Right hindlimb (tissue), 1 donor: ENCODE measurements around the gene CHST8.
A peak's percentile ranks its signal among the peaks of the same experiment; 100 is the strongest.
"Not testable (repeated sequence)": the region's sequence is repeated elsewhere in the genome, so short reads cannot be mapped to it uniquely, and the experiment has no call there.

Source experiments
- DNase-seq: peaks from one replicate; pipeline ENCODE4 v3.0.0-alpha.2; 2018

Gene CHST8

GRCh38 chr19:33621811-33622504 is at the start of gene CHST8:
Gene CHST8, plus strand, starts transcription at chr19:33621953. Its CDS starts 67,309 bp downstream, at chr19:33689262.
- DNase-seq: peak; percentile 59

- DNase-seq: no peak
These were observed 48.8 kb upstream of the CHST8 start for GRCh38 chr19:33572929-33573328.

DNA sequence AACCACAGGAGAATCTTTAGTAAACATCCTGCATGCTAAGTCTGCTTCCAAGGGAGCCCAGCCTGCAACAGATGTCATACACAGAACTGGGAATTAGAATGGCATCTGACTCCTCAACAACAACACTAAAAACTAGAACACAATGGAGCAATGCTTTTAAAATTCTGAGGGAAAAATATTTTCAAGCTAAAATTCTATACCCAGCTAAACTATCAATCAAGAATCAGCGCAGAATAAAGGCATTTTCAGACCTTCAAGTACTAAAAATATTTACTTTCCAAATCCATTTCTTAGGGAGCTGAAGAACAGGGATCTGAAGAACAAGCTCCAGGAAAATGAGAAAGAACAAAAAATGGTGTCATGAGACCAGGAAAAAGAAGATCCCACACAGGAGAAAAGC is 46.9 kb upstream of the CHST8 start:
- DNase-seq: no peak

- DNase-seq: no peak
These were observed 43.1 kb upstream of the CHST8 start for GRCh38 chr19:33578697-33579096.

DNA sequence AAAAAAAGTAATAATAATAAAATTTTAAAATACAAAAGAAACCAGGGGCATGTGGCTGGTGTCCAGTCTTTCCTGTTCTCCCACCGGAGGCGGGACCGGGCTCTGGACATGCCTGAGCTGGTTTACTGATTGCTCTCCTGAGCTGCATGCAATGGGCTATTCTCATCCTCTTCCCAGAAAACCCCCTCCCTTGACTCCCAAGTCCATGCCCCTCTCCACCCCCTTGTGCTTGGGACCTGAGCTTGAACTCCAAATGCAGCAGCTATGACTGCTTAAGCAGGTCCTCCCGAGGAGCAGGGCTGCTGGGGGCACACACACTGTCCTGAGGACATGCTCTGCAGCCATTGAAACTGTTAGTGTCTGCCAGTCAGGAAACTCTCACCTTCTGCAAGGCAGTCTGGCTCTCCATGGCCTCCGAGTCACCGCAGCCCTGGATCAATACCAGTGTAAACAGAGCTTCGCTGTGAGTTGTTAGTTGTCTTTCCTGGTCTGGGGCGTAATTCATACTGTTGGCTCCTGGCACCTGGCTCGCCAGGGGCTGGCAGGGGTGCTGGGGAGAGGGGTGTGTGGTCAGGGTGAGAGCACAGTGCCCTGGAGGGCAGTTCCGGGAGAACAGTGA is 41.6 kb upstream of the CHST8 start:
- DNase-seq: no peak

GRCh38 chr19:33580645-33581037 is 41.1 kb upstream of the CHST8 start:
- no peak for DNase-seq

DNA sequence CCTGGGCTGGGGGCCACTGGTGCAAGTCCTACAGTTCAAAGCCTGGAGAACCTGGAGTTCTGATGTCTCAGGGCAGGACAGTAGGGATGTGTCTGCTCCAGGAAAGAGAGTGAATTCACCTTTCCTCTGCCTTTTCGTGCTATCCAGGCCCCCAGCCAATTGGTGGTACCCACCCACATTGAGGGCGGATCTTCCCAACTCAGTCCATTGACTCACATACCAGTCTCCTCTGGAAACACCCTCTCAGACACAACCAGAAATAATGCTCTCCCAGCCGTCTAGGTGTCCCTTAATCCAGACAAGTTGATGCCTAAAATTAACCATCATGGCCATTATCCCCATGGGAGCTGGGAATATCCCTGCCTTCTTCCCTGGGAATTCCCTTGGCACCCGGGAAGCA is 38.8 kb upstream of the CHST8 start:
- DNase-seq: no peak

DNA sequence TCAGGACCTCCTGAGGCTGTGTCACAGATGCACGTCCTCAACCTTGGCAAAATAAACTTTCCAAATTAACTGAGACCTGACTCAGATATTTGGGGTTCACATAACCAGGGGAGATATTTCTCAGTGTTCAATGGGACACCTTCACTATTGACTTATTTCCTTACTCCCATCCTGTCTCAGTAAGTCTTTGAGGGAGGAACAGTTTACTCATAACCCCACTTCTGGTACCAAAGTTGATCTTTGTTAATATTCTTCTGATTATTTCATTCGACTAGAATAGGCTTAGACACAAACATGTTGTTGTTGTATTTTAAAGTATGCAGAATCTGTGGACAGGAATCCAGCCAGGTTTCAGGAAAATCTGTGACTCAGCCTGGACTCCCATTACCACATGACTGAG is 34.6 kb upstream of the CHST8 start:
- DNase-seq: no peak

DNA sequence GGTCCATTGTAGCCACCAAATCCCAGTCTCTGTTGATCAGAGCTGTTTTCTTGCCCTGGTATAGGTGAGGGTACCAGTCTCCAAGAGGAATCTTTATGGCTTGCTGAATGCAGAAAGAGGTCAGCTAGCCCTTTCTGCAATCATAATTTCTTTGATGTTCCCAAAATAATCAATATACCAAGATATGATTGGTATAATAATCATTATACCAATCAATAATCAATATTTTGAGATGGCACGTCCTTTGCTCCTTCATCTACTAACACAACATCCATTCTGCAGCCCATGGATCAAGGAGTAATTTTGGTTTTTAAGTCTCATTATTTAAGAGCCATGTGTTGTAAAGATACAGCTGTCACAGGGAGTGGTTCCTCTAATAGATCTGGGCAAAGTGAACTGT is 31.5 kb upstream of the CHST8 start:
- no peak for DNase-seq

DNA sequence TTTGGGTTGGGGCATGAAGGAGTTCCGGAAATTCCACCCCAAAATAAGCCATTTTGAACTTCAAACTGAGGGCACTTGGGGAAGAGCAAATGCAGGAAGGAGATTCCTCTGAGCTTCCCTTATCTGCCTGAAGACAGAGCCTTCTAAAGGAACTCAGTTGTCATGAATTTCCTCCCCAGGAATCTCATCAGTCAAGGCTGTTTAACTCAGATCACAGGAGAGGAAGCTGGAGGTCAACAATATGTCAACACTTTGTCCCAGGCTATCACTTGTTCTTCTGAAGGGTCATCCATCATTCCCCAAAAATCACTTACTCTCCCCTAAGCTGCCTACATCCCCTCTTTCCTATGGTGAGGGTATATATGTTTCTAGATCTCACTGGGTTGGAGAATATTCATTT is 26.0 kb upstream of the CHST8 start:
- no peak for DNase-seq

- no peak for DNase-seq
These were observed 20.2 kb upstream of the CHST8 start for GRCh38 chr19:33601583-33601982.

DNA sequence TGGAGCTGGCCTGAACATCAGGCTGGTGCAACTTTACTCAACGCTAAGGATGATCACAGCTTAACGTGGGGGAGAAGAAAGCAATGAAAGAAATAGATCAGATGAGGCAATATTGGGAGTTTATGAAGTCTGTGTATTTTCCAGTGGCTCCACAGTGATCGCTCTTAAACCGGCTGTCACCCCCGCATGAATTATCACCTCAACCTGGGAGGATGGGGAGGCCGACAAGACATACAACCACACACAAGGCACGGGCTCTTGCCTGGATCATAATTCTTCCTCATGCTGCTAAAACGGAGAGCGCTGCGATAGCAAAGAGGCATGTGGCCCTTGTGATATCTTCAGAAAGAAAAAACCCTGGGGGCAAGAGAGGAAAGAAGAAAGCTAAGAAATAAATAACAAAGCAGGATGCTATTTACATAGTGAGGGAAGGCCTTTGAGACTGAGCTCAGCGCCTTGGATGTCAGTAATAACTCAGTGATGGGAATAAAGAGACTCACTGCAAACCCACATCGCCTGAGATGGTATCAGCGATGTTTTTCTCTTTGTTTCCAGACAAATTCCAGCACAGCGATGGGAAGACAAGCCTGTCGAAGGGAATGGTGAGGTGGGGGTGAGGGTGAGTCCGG is 19.1 kb upstream of the CHST8 start:
- no peak for DNase-seq

GRCh38 chr19:33603377-33603776 is 18.4 kb upstream of the CHST8 start:
- DNase-seq: no peak

GRCh38 chr19:33604651-33605050 is 17.1 kb upstream of the CHST8 start:
- no peak for DNase-seq

DNA sequence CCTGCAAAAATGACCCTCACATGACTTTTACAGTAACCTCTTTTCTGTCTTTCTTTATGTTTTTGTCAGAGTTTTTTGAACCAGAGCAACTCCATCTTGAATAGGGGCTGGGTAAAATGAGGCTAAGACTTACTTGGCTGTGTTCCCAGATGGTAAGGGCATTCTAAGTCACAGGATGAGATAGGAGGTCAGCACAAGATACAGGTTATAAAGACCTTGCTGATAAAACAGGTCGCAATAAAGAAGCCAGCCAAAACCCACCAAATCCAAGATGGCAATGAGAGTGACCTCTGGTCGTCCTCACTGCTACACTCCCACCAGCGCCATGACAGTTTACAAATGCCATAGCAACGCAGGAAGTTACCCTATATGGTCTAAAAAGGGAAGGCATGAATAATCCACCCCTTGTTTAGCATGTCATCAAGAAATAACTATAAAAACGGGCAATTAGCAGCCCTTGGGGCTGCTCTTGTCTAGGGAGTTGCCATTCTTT is 15.9 kb upstream of the CHST8 start:
- not testable (repeated sequence) for DNase-seq

DNA sequence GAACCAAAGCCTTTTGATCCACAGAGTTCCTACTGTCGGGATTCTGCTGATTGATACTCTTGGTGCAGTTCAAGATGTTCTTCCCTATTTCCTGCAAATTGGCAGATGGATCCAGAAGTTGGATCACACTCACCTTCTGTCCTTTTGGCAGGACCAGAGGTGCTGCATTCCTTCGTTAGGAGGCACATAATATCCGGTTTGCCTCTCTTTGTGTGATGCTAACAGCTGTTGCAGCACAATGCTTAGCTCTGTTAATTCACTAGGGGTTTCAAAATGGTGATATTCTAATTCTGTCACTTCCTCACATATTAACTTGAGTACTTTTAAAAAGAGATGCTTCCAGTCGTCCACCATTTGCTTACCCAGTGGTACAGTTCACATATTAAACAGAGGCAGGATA is 15.2 kb upstream of the CHST8 start:
- DNase-seq: no peak

- no peak for DNase-seq
These were observed 12.4 kb upstream of the CHST8 start for GRCh38 chr19:33609353-33609752.

DNA sequence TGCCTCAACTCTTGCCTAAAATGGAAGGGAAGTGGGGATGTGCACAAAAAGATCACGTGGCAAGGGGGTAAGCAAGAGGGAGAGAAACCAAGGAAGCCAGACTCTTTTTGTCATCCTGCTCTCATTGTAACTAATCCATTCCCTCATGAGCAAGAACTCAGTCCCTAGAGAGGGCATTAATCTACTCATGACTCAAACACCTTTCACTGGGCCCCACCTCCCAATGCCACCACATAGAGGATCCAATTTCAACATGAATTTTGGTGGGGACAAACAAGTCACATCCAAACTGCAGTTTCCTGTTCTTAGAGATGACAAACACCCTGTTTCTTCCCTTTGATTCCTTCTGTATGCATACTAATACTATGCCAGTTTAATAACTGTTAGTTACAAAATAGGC is 11.2 kb upstream of the CHST8 start:
- no peak for DNase-seq

GRCh38 chr19:33612928-33613619 is 8.7 kb upstream of the CHST8 start:
- no peak for DNase-seq

- DNase-seq: no peak
These were observed 8.1 kb upstream of the CHST8 start for GRCh38 chr19:33613620-33614000.

- DNase-seq: no peak
These were observed 5.4 kb upstream of the CHST8 start for GRCh38 chr19:33616346-33616745.

DNA sequence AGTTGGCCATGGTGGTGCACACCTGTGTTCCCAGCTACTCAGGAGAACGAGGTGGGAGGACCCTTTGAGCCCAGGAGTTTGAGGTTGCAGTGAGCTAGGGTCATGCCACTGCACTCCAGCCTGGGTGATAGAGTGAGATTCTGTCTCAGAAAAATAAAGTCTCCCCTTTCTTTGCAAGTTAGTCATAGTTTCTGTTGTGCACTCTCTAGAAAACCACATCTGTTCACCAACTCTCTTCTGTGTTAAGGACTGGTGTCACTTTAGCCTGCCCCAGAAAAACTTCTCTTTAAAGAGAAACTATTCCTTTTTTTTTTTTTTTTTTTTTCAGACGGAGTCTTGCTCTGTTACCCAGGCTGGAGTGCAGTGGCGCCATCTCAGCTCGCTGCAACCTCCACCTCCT is 4.9 kb upstream of the CHST8 start:
- DNase-seq: no peak

GRCh38 chr19:33618363-33618762 is 3.4 kb upstream of the CHST8 start:
- DNase-seq: not testable (repeated sequence)

- DNase-seq: no peak
These were observed 2.9 kb upstream of the CHST8 start for GRCh38 chr19:33618884-33619283.
